ENCODE data around the gene ELFN1. TPM values are rescaled to one million over a fixed set of nuclear protein-coding genes. Genes with fewer than 3 reads are reported as not detected.
"Not testable (repeated sequence)": the region's sequence is repeated elsewhere in the genome, so short reads cannot be mapped to it uniquely, and the experiment has no call there.

ELFN1 gene
- polyA plus RNA-seq, 3 donors, result 10.0 to 17.9 (median 14.8) TPM

DNA sequence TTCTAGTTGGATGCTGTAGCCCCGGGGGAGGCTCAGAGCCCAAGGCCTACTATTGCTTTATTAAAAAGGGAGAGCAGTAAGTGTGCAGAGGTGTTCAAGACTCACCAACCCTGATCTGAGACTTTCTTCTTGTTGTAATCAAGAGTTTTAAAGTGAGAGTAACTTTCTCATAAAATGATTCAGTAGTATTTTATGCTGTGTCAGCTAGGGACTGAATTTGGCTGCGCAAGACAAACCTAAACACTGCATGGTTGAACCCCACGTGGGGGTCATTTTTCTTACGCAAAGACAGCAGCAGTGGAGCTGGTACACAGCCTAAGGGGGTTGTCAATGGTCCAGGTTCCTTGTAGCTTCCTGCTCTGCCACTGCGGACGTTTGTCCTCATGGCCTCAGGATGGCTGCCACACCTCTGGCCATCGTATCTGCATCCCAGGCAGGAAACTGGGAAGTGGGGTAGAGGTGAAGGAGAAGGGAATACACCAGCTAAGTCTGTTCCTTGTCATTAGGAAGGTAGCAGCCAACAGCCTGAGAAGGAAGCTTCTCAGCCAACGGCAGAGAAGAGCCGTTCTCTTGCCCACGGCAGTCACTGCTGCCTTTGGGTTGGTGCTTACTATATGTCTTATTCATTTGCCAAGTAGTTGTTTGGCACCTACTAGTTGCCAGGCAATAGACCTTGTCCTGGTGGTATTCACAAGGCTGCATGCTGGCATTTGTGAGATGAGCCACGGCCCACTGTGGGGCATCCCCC lies 44.7 kb downstream of the ELFN1 start:
- no peak for DNase-seq (ENCODE audit: extremely low read depth in 1 of 11, low read depth in 9 of 11, low spot score in 4 of 11)

DNA sequence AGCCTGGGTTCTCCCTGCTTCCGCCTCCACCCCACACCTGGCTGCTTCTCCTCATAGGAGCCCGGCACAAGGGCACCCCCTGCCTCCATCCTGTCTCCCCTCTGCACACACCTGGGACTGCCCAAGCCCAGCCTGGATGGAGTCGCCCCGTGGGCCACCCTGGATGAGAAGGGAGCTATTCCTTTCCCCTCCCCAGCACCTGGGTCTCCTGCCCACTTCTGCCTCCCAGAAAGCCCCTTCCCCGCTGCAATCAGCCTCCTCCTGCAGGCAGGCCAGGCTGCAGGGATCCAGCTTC lies 45.2 kb downstream of the ELFN1 start:
- no peak for DNase-seq (ENCODE audit: extremely low read depth in 1 of 11, low read depth in 9 of 11, low spot score in 4 of 11)

DNA sequence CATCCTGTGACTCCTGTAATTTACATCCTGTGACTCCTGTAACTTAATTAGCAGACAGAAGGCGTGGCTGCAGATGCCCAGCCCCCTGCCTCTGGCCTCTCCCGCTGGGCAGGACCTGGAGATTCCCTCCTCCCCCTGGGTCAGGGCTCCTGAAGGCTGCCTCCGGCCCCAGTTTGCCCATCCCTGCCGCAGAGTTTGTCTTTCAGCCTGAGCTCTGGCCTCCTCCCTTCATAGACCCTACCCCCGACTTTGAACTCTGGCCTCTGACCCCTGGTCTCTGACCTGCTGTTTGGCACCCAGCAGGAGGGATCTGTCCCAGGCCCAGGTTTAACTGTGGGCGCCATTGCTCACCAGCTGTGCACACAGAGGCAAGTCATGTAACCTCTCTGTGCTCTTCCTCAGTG lies 45.6 kb downstream of the ELFN1 start:
- DNase-seq (ENCODE audit: extremely low read depth in 1 of 11, low read depth in 9 of 11, low spot score in 4 of 11), result no peak

DNA sequence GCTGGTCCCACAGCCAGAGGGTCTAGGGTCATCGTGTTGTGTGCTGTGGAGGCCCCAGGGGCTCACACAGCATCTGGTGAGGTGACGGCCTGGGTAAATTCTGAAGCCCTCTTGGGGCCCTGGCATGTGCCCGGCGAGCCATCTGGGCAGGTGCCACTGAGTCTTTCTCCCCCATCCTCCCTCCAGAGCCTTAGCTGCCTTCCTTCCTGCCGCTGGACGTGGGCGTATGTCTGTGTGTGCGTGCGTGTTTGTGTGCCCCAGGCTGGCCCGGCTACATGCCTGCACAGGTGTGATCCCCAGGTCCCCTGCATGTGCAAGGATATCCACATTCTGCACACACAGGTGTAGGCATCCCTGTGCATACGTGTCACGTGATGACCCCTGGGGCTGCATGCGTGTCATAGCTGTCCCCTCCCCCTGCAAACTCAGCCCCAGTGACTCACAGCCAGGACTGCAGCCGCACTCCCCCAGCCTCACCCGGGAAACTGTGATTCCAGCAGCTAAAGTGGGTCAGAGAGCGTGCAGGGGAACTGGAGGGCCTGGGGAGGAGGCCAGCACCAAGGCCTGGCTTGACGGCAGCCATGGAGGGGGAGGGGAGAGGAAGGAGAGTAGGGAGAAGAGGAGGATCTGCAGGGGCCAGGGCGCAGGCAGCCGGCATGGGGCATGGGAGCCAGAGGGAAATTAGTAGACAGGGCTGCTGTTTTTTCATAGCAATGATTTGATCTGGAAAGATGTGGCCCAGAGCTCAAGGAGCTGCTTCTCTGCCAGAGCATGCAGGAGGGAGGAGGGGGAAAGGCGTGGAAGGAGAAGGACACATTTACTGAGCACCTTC lies 46.4 kb downstream of the ELFN1 start:
- DNase-seq (ENCODE audit: extremely low read depth in 1 of 11, low read depth in 9 of 11, low spot score in 4 of 11), result no peak

DNA sequence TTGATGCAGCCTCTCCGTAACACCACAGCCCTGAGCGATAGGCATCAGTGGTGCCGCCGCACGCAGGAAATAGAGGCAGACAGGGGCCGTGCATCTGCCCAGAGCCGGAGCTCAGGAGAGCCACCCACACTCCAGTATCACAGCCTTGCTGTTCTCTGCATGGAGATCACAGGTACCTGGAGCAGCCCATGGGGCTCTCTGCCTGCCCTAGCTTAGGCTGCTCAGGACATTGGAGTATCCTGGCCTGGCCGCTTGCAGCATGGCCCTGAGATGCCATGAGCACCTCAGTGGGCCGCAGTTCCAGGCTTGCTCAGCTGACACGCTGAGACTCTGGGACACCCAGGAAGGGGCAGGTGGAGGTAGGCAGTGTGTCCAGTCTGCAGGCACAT lies 47.0 kb downstream of the ELFN1 start:
- no peak for DNase-seq (ENCODE audit: extremely low read depth in 1 of 11, low read depth in 9 of 11, low spot score in 4 of 11)

DNA sequence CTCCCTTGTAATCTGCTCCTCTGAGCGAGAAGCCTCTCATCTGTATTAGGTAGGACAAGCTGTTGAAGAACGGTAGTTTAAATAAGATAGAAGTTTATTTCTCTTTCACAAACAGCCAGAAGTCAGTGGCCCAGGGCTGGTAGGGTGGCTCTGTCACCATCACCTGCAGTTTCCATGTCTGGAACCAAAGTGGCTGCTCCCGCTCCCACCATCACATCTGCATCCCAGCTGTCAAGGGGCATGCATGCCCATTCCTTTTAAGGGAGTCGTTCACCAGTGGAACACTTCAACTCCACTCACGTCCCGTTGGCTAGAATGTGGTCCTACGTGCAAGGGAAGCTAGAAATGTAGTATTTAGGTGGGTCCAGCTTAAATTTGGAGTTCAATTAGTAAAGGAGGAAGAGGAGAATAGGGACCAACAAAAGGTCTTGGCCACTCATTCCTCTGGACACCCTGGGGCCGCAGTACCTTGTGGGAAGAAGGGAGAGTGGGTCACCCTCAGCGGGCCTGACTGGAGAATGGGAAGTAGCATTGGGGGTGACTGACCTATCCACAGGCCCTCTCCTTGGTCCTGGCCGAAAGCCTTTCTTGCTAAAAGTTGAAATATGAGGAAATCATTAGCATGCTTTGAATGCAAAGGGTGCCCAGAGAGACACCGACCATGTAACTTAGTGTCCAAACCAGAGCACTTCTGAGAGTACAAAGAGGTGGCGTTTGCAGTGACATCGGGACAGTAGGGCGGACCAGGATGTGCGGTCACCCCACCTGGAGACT lies 48.0 kb downstream of the ELFN1 start:
- DNase-seq (ENCODE audit: extremely low read depth in 1 of 11, low read depth in 9 of 11, low spot score in 4 of 11), result no peak

DNA sequence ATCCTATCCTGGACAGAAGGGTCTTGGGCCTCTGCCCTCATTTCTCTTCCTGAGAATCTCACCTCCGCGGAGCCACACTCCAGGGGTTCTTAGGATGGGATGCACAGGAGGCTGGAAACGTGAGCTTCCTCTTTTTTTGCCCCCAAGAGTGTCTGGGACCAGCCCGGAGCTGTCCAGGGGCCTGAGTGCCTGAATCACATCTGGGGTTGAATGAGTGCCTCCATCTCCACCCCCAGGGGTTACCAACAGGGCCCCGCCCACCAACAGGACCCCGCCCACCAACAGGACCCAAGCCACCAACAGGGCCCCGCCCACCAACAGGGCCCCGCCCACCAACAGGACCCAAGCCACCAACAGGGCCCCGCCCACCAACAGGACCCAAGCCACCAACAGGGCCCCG lies 48.8 kb downstream of the ELFN1 start:
- DNase-seq (ENCODE audit: extremely low read depth in 1 of 11, low read depth in 9 of 11, low spot score in 4 of 11), result not testable (repeated sequence)

DNA sequence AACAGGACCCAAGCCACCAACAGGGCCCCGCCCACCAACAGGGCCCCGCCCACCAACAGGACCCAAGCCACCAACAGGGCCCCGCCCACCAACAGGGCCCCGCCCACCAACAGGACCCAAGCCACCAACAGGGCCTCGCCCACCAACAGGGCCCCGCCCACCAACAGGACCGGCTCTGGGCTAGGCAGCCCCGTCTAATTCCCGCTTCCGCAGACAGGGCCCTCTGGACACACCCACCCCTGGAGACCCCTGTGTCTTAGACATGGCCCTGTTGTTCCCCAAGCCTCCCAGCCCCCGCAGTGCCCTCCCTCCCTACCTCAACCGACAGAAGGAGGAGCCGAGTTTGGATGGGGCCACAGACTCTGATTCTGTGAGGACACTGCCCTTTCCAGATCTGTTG lies 49.2 kb downstream of the ELFN1 start:
- not testable (repeated sequence) for DNase-seq (ENCODE audit: extremely low read depth in 1 of 11, low read depth in 9 of 11, low spot score in 4 of 11)

DNA sequence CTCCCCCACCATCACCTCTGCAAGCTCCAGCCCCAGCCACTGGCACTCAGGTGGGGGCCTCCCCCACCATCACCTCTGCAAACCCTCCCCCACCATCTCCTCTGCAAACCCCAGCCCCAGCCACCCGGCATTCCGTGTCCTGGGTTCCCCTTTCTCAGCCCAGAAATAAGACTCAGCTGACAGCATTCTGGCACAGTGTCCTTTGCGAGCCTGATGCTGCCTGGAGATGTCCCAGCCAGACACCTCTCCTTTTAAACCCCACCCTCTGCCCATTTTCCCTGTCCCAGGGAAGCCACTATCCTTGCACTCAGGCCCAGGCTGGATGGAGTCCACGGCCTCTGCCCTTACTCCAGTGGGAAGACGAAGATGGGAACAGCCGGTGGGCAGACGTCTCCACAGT lies 49.8 kb downstream of the ELFN1 start:
- no peak for DNase-seq (ENCODE audit: extremely low read depth in 1 of 11, low read depth in 9 of 11, low spot score in 4 of 11)

DNA sequence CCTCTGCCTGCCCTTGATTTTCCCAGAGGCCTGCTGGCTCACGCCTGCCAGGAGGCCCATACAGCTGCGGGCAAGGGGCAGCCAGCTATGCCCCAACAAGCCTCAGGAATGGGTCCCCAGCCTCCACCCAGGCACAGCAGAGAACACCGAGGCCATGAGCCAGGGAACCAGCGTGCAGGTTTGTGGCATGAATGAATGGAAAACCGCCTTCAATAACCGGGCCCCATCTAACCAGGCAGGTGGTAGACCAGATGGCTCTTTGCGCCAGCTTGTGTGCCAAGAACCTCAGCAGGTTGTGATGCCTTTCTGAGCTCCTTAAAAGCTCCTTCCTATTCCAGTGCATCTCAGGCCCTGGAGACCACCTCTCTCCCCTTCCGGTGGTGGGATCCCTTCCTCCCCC lies 50.2 kb downstream of the ELFN1 start:
- no peak for DNase-seq (ENCODE audit: extremely low read depth in 1 of 11, low read depth in 9 of 11, low spot score in 4 of 11)

DNA sequence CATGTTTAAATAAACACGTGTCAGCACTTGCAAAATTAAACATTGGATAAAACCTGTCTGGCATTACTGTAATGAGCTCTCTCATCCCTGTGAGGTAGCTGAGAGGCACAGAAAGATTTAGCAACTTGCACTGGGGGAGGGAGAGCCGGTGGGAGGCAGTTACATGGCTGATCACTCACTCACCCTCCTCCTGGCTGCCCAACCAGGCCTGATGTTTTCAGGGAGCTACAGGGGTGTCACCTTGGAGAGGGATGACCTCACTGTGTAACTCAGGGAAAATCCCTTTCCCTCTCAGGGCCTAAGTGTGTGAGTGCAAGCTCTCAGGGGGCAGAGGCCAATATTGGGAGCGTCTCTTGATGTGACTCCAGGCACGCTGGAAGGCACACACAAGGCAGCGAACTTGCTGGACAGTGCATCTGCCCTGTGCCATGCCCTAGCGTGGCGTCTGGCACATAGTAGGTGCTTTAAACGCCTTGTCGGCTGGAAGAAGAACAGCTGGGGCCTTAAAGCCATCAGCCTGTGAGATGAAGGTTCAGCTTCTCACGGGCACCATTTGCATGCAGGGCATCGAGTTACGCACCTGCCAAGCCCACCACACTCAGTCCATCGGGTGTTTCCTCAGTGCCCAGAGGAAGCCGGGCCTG lies 51.1 kb downstream of the ELFN1 start:
- no peak for DNase-seq (ENCODE audit: extremely low read depth in 1 of 11, low read depth in 9 of 11, low spot score in 4 of 11)

DNA sequence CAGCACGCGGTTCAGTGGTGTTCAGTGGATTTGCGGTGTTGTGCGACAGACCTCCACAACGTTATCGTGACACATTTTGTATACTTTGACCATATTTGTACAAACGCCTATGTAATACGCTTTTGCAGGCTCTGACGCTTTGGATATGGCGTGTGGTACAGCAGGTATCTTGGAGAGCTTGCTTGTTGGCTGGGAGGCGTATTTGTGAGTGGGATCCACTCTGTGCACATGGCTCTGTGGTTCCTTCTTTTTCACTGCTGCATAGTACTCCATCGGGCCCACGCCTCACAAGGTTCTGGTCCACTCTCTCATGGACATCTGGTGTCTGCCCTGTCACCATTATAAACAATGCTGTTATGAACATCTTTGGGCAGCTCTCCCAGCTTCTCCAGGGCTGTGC lies 53.2 kb downstream of the ELFN1 start:
- no peak for DNase-seq (ENCODE audit: extremely low read depth in 1 of 11, low read depth in 9 of 11, low spot score in 4 of 11)

DNA sequence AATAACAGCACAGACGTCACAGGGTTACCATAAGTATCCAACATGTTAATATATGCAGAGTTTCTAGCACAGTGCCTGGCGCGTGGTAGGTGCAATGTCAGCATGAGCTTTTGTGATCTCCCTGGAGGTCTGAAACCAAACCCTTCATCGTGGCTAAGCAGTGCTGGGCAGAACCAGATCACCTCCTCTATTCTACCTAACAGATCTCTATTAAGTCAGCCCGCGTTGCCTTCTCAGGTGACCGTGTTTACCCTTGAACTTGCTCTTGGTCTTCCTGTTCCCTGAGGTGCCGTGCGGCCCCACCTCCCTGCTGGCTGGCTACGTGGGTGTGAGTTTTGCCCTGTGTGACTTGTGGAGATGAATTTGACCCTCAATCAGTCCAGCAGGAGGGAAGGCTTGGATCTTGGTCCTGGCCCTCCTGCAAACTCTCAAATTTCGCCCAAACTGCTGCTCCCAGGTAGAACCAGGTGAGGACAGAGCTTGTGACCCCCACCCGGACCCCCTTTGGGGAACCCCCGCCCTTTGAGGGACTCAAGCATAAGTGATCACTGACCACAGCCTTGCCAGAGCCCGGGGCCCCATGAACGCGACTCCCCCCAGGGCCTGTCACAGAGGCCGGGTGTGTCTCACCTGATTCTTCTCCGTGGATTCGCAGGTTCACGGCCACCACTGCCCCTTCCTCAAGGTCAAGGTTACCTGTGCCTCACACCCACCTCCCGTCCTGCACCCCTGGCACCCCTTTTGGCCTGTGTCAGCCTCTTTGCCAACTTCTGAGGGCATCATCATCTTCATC lies 54.2 kb downstream of the ELFN1 start:
- DNase-seq (ENCODE audit: extremely low read depth in 1 of 11, low read depth in 9 of 11, low spot score in 4 of 11), result no peak

DNA sequence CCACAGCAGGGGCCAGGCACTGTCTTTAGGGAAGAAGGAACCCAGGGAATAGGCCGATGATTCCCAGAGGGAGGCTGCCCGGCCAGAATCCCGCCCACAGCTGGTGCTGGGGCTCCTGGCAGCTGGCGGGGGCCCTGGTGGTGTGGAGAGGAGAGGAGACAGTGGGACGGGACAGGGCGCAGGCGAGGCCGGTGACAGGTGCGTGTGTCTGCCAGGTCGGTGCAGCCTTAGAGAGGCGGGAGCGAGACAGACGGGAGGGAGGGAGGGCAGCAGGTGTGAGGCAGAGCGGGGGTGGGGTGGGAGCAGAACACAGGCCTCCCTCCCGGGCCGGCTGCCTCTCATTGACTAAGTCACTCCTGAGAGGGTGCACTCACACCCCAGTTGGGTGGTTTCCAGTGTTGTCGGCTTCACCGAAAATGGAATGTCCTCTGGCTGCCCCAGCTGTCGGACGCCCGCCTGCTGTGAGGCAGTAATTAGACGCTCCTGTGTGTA lies 55.2 kb downstream of the ELFN1 start:
- DNase-seq (ENCODE audit: extremely low read depth in 1 of 11, low read depth in 9 of 11, low spot score in 4 of 11), result no peak

DNA sequence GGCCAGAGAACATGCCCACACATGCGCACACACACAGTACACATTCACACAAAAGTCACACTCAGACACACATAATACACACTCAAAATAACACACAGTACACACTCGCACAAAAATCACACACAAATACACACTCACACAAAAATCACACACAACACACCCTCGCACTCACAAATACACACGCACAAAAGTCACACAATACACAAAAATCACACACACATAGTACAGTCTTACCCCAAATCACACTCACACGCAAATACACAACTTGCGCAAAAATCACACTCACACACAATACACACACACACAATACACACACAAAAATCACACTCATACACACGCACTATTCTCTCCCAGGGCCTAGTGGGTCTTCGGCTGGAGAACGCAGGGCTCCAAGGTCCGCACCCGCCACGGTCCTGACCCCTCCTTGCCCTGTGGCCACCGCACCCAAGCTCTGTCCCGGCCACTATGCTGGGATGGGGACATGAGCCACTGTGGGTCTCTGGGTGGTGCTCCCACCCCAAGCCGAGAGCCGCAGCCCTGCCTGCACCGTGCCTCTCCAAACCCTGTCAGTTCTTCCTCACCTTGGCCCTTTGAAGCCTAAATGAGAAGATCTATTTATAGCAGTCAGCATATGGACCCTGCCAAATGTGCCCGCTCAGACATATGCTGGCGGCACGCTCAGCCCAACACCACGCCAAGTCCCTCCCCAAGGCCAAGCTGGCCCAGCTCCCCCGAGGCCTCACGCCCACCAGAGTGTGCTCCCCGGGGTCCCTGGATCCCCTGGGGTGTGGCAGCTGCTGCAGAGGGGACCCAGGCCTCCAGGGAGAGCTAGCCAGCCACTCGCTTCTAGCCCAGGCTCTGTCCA lies 55.9 kb downstream of the ELFN1 start:
- DNase-seq (ENCODE audit: extremely low read depth in 1 of 11, low read depth in 9 of 11, low spot score in 4 of 11), result no peak

DNA sequence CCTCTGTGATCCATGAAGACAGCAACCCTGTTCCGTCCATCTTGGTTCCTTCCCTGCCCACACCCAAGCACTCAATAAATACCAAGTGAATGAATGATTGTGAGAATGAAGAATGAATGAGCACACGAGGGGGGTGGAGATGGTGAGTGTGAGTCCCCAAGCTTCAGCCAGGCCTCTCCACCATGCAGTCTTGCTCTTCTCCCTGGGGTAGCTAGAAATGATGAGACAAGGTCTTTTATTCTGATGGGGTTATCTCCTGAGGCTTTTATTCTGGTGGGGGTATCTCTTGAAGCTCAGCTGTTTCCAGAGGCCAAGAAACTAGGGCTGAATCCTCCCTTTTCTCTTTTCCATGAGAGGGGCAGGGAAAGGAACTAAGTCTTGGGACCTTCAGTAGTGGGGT lies 57.0 kb downstream of the ELFN1 start:
- DNase-seq (ENCODE audit: extremely low read depth in 1 of 11, low read depth in 9 of 11, low spot score in 4 of 11), result no peak

DNA sequence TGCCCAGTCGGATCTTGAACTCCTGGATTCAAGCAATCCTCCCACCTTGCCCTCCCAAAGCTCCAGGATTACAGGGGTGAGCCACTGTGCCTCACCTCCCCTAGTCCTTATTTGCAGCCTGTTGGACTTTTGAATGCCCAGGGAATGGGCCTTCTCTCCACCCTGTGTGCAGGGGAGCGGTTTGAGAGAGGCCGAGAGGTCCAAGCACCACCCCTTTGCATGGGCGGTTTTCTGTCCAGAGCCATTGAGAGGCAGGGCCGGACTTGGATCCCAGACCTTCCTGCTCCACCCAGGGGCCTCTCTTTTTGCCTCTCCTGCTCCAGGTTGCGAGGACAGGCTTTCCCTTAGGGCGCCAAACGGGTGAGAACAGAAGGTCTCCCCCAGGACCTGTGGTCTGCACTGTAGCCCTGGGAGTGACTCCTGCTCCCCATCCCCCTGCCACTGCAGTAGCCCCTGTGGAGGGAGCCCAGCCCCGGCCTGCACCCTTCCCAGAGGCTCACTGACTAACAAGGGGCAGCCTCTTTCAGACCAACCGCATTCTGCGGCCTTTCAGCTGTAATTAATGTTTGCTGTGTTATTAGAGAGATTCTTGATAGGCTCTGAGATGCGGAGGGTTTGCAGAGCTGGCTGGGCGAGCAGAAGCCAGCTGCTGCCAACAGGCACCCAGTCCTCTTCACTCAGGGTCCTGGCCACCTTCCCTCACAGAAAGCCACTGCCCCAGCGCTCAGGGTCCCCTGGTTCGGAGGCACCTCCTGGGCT lies 57.9 kb downstream of the ELFN1 start:
- DNase-seq (ENCODE audit: extremely low read depth in 1 of 11, low read depth in 9 of 11, low spot score in 4 of 11), result no peak
